Liver (tissue), 9 donors: ENCODE measurements around the gene CTTN. TPM values are rescaled to one million over a fixed set of nuclear protein-coding genes. Genes with fewer than 3 reads are reported as not detected.

ENCODE experiments used
- DNase-seq: peaks from one replicate; pipeline ENCODE4 v3.0.0-alpha.2; 2017; ENCODE audit warnings: low spot score
- H3K27ac ChIP-seq, 2 donors: one replicate each; pipeline ENCODE4 v1.7.0; 2013; ENCODE audit warnings: inconsistent platforms in 2 of 2, low read length in 2 of 2, control low read depth in 1 of 2, low read depth in 1 of 2, mild to moderate bottlenecking in 1 of 2
- H3K27me3 ChIP-seq, 4 donors: one replicate each; pipeline versions ENCODE4 v1.6.1 to v1.7.0; 2013; ENCODE audit warnings: low read length in 3 of 4, inconsistent platforms in 1 of 4, mild to moderate bottlenecking in 1 of 4, moderate library complexity in 1 of 4; ENCODE audit not compliant: control insufficient read depth in 4 of 4, insufficient read depth in 4 of 4
- H3K36me3 ChIP-seq, 4 donors: one replicate each; pipeline versions ENCODE4 v1.6.1 to v1.7.0; 2013; ENCODE audit warnings: low read length in 3 of 4, mild to moderate bottlenecking in 3 of 4, low read depth in 1 of 4, moderate library complexity in 1 of 4; ENCODE audit not compliant: control insufficient read depth in 4 of 4, insufficient read depth in 3 of 4
- H3K4me1 ChIP-seq, 4 donors: one replicate each; pipeline versions ENCODE4 v1.6.1 to v1.7.0; 2013; ENCODE audit warnings: low read length in 3 of 4, mild to moderate bottlenecking in 3 of 4, moderate library complexity in 1 of 4; ENCODE audit not compliant: control insufficient read depth in 4 of 4, insufficient read depth in 4 of 4
- H3K4me3 ChIP-seq, 3 donors: one replicate each; pipeline versions ENCODE4 v1.6.1 to v1.7.0; 2013; ENCODE audit warnings: low read length in 3 of 3, control low read depth in 1 of 3, low read depth in 1 of 3, mild to moderate bottlenecking in 1 of 3
- H3K9ac ChIP-seq, 2 donors: one replicate each; pipeline ENCODE4 v1.7.0; 2013; ENCODE audit warnings: low read length in 2 of 2, mild to moderate bottlenecking in 2 of 2, moderate library complexity in 2 of 2, control low read depth in 1 of 2, low read depth in 1 of 2
- H3K9me3 ChIP-seq, 4 donors: one replicate each; pipeline versions ENCODE4 v1.6.1 to v1.7.0; 2013; ENCODE audit warnings: low read length in 3 of 4; ENCODE audit not compliant: control insufficient read depth in 4 of 4
- EGR1 ChIP-seq, 2 donors: IDR thresholded peaks; 2 replicates each; pipeline ENCODE4 v1.6.1; 2016 to 2018; ENCODE audit warnings: antibody characterized with exemption in 2 of 2, low read depth in 2 of 2
- FOXA2 ChIP-seq: IDR thresholded peaks from 2 replicates; pipeline ENCODE4 v1.6.1; 2016; ENCODE audit warnings: antibody characterized with exemption
- GABPA ChIP-seq, 2 donors: IDR thresholded peaks in 1 of 2; conservative IDR thresholded peaks in 1 of 2; 2 replicates each; pipeline ENCODE4 v1.6.1; 2016; ENCODE audit warnings: antibody characterized with exemption in 2 of 2, mild to moderate bottlenecking in 1 of 2, moderate library complexity in 1 of 2
- HNF4A ChIP-seq, 2 donors: conservative IDR thresholded peaks; 2 replicates each; pipeline ENCODE4 v1.6.1; 2016; ENCODE audit warnings: antibody characterized with exemption in 2 of 2, mild to moderate bottlenecking in 2 of 2
- REST ChIP-seq: IDR thresholded peaks from 2 replicates; pipeline ENCODE4 v1.6.1; 2016; ENCODE audit warnings: antibody characterized with exemption, mild to moderate bottlenecking
- SP1 ChIP-seq: IDR thresholded peaks from 2 replicates; pipeline ENCODE4 v1.6.1; 2018; ENCODE audit warnings: antibody characterized with exemption, mild to moderate bottlenecking
- YY1 ChIP-seq: IDR thresholded peaks from 2 replicates; pipeline ENCODE4 v1.6.1; 2016; ENCODE audit warnings: antibody characterized with exemption, mild to moderate bottlenecking
- WGBS: extraction: QIAGEN DNeasy Blood & Tissue Kit; methylation state at CpG from one replicate; pipeline ENCODE4 v1.1.7; 2013; 5-methylcytosine and 5-hydroxymethylcytosine counted together
- polyA plus RNA-seq, 2 donors: library from polyadenylated mRNA; stranded (reverse) in 1 of 2; unstranded in 1 of 2; fragments of 200-250 nt in 1 of 2; fragments of >200 nt in 1 of 2; fragmentation: Nextera tagmentation in 1 of 2; extraction: Ambion mirVana in 1 of 2; gene quantifications; one replicate each; pipeline versions ENCODE4 v1.2.1 to v1.2.3, GENCODE V29; 2013 to 2015
- total RNA-seq, 2 donors: library from RNA; depleted of rRNA; stranded (reverse); fragments of >200 nt; gene quantifications; one replicate each; pipeline ENCODE4 v1.2.3, GENCODE V29; 2014
- TF ChIP-seq, protein P1 (sequence below): IDR thresholded peaks from 2 replicates; pipeline ENCODE4 v1.6.1; 2016; ENCODE audit warnings: antibody characterized with exemption
- donor health status: healthy.
- donor health status: healthy.
- donor health status: healthy.
- donor health status: healthy.
- donor health status: healthy.

CTTN gene
- total and polyA plus RNA-seq, 4 donors = 38.7 to 136 (median 45.4) TPM

DNA sequence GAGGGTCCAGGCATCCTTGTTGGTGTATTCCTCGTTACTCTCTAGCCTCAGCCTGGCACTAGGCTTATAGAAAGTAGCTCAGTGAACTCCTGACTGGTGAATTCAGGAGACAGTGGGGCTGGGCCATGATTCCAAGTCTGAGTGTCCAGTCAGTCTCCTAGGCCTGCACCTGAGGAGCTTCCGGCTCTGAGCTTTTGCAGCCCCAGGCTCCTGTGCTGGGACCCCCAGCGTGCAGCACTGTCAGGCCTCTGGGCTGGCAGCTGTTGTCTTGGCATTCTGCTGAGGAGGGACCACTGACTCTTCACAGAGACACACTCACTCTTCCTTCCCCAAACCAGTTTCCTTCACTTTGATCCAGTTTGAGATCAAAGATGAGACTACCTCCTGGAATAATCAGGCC lies 82.4 kb downstream of the CTTN start:
- H3K4me1 ChIP-seq = peaks cover 0 to 5% (median 2%) of the 10 kb centered on the region in 4 donors
- H3K9me3 ChIP-seq = no peaks in the 10 kb centered on the region
- no peak for TF ChIP-seq SP1
- TF ChIP-seq GABPA (IDR thresholded peaks at IDR 0.05 in 1 of 2, conservative IDR thresholded peaks at IDR 0.05 in 1 of 2) = no peak
- no peak for TF ChIP-seq EGR1 (IDR thresholded peaks at IDR 0.05; ENCODE audit: low read depth in 2 of 2)
- TF ChIP-seq, protein P1, sequence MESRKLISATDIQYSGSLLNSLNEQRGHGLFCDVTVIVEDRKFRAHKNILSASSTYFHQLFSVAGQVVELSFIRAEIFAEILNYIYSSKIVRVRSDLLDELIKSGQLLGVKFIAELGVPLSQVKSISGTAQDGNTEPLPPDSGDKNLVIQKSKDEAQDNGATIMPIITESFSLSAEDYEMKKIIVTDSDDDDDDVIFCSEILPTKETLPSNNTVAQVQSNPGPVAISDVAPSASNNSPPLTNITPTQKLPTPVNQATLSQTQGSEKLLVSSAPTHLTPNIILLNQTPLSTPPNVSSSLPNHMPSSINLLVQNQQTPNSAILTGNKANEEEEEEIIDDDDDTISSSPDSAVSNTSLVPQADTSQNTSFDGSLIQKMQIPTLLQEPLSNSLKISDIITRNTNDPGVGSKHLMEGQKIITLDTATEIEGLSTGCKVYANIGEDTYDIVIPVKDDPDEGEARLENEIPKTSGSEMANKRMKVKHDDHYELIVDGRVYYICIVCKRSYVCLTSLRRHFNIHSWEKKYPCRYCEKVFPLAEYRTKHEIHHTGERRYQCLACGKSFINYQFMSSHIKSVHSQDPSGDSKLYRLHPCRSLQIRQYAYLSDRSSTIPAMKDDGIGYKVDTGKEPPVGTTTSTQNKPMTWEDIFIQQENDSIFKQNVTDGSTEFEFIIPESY = no peak
- no peak for TF ChIP-seq YY1
- TF ChIP-seq REST = no peak
- no peak for TF ChIP-seq FOXA2
- no peak overlapping the region for H3K9ac ChIP-seq
- peaks cover 0 to 15% (median 7%) of the 10 kb centered on the region in 4 donors for H3K36me3 ChIP-seq
- 93% methylated on average over 3 of the region's 3 CpGs for WGBS
- H3K4me3 ChIP-seq = no peak overlapping the region
- no peaks in the 10 kb centered on the region for H3K27me3 ChIP-seq
- H3K27ac ChIP-seq = no peak overlapping the region
- no peak for DNase-seq

DNA sequence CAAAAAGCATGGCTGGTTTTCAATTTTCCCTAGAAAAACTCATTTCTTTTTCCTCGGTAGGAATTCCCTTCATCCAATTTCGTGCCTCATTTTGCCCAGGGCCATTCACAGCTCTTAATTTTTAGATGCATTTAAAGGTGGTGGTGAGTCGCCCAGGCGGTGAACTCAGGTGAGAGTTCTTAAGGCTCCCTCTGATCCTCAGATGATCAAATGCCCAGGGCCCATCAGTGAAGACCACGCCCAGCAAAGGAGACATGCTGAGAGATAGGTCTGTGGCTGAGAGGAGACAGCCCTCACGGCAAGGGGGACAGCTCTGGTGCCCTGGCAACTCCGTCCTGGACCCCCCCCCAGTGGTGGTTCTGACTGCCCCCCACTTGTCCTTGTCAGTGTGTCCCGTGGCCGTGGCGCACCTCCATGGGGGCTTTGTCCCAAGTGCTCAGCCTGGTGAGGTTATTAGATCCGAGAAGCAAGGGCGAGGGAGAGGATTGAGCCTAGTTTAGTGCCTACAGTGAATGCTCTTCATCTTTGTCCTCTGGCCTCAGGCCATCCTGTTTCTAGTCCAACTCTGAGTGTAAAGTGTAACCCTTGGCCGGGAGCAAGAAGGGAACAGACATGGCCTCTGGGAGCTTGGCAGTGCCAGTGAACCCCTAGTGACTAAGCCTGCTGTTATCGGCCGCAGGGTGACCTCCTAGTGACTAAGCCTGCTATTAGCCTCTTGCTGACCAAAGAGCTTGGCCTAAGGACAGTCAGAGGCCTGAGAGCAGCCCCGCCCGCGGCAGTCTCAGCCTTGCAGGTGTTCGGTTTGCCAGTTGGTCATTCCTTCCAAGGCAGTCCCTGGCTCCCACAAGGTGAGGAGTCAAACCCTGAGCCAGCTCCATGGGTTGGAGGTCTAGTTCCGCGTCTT lies 83.5 kb downstream of the CTTN start:
- Histone ChIP-seq H3K4me3 (no peak overlapping the region), H3K27ac (no peak overlapping the region), H3K36me3 (peaks cover 0 to 19% (median 5%) of the 10 kb centered on the region in 4 donors), H3K9me3 (no peaks in the 10 kb centered on the region), H3K9ac (no peak overlapping the region), H3K27me3 (no peaks in the 10 kb centered on the region), H3K4me1 (peaks cover 0 to 5% (median 2%) of the 10 kb centered on the region in 4 donors)
- 88% methylated on average over 21 of the region's 21 CpGs for WGBS
- DNase-seq = no peak
- TF ChIP-seq HNF4A (conservative IDR thresholded peaks at IDR 0.05) = peak in 1 of 2 donors; percentile 46
- TF ChIP-seq, protein P1 = no peak
